Endodermal cell (in vitro differentiated cells): ENCODE data around the gene BUB3. TPM values are rescaled to one million over a fixed set of nuclear protein-coding genes. Genes with fewer than 3 reads are reported as not detected.
A peak's percentile ranks its signal among the peaks of the same experiment; 100 is the strongest.

ENCODE experiments used
- DNase-seq: peaks from one replicate; pipeline ENCODE4 v3.0.0-alpha.2; 2017
- H3K27ac ChIP-seq: 2 replicates; pipeline ENCODE4 v1.5.1; 2013; ENCODE audit warnings: mild to moderate bottlenecking, low read depth, low read length, moderate library complexity
- H3K27me3 ChIP-seq: 2 replicates; pipeline ENCODE4 v1.6.1; 2013; ENCODE audit warnings: mild to moderate bottlenecking, low read length, moderate library complexity; ENCODE audit not compliant: insufficient read depth, control insufficient read depth, poor library complexity, severe bottlenecking
- H3K36me3 ChIP-seq: 2 replicates; pipeline ENCODE4 v1.7.0; 2013; ENCODE audit warnings: mild to moderate bottlenecking, low read length, moderate library complexity; ENCODE audit not compliant: control insufficient read depth, insufficient read depth
- H3K4me1 ChIP-seq: one replicate; pipeline ENCODE4 v1.7.0; 2013; ENCODE audit warnings: low read length; ENCODE audit not compliant: control insufficient read depth, insufficient read depth
- H3K4me3 ChIP-seq: 2 replicates; pipeline ENCODE4 v1.5.1; 2013; ENCODE audit warnings: mild to moderate bottlenecking, low read length, moderate library complexity
- H3K9ac ChIP-seq: 2 replicates; pipeline ENCODE4 v1.6.1; 2013; ENCODE audit warnings: mild to moderate bottlenecking, low read length, moderate library complexity; ENCODE audit not compliant: poor library complexity, severe bottlenecking; ENCODE audit errors: extremely low read depth
- H3K9me3 ChIP-seq: 2 replicates; pipeline ENCODE4 v1.6.1; 2013; ENCODE audit warnings: mild to moderate bottlenecking, low read length, moderate library complexity; ENCODE audit not compliant: control insufficient read depth
- H3K27ac Mint-ChIP-seq: 2 replicates; pipeline ENCODE4 v1.8.0; 2020; ENCODE audit warnings: mixed read lengths
- H3K27me3 Mint-ChIP-seq: 2 replicates; pipeline ENCODE4 v1.8.0; 2021; ENCODE audit warnings: mild to moderate bottlenecking, mixed read lengths; ENCODE audit not compliant: insufficient read depth
- H3K36me3 Mint-ChIP-seq: 2 replicates; pipeline ENCODE4 v1.8.0; 2020; ENCODE audit warnings: low read depth, mixed read lengths
- H3K4me1 Mint-ChIP-seq: 2 replicates; pipeline ENCODE4 v1.8.0; 2020; ENCODE audit warnings: mixed read lengths
- H3K4me3 Mint-ChIP-seq: 2 replicates; pipeline ENCODE4 v1.8.0; 2020; ENCODE audit warnings: mild to moderate bottlenecking, moderate library complexity, mixed read lengths
- H3K9me3 Mint-ChIP-seq: 2 replicates; pipeline ENCODE4 v1.8.0; 2020; ENCODE audit warnings: mild to moderate bottlenecking, mixed read lengths
- CTCF ChIP-seq: fragments of 200-600 bp; sonication (generic); conservative IDR thresholded peaks from 2 replicates; pipeline ENCODE4 v1.5.0; 2021; ENCODE audit warnings: antibody characterized with exemption, mild to moderate bottlenecking
- WGBS, 2 experiments: methylation state at CpG; one replicate each; pipeline versions ENCODE4 v1.1.5 to v1.1.7; 2013; ENCODE audit warnings: missing lambda C conversion rate in 2 of 2, mixed read lengths in 1 of 2; ENCODE audit not compliant: insufficient coverage in 1 of 2, insufficient read length in 1 of 2; 5-methylcytosine and 5-hydroxymethylcytosine counted together
- total RNA-seq, 2 donors: library from RNA; stranded (reverse); fragmentation: NEBNext Ultra II Directional in 1 of 2; extraction: Animal tissue kit (Norgen Biotek cat#: 25700) in 1 of 2; gene quantifications; 2 replicates in 1 of 2; 3 replicates in 1 of 2; pipeline ENCODE4 v1.2.1, GENCODE V29; 2021

The BUB3 gene
- total RNA-seq, 2 donors from 2014 or later = 113 to 130 TPM

GRCh38 chr10:123164319-123164718 lies 10.1 kb downstream of the BUB3 start:
- H3K36me3 ChIP-seq = peaks cover 86% of the 10 kb centered on the region
- H3K4me3 Mint-ChIP-seq = no peak overlapping the region
- WGBS, 2 experiments = 96% methylated on average over 2 of the region's 2 CpGs; no CpG with 5 or more reads in 1 of the 2 experiments
- no peaks in the 10 kb centered on the region for H3K4me1 ChIP-seq
- DNase-seq = no peak
- TF ChIP-seq CTCF = no peak
- H3K9me3 Mint-ChIP-seq = no peaks in the 10 kb centered on the region
- H3K27ac ChIP-seq = no peak overlapping the region
- no peaks in the 10 kb centered on the region for H3K4me1 Mint-ChIP-seq
- H3K27me3 ChIP-seq = no peaks in the 10 kb centered on the region
- H3K9ac ChIP-seq = no peak overlapping the region
- H3K9me3 ChIP-seq = no peaks in the 10 kb centered on the region
- H3K4me3 ChIP-seq = no peak overlapping the region
- no peaks in the 10 kb centered on the region for H3K27me3 Mint-ChIP-seq
- H3K27ac Mint-ChIP-seq = no peak overlapping the region
- H3K36me3 Mint-ChIP-seq = peaks cover 56% of the 10 kb centered on the region

- H3K4me1 ChIP-seq = no peaks in the 10 kb centered on the region
- 88 to 90% methylated on average over 2 to 4 of the region's 4 CpGs for WGBS, 2 experiments
- no peaks in the 10 kb centered on the region for H3K9me3 Mint-ChIP-seq
- no peaks in the 10 kb centered on the region for H3K27me3 ChIP-seq
- DNase-seq = no peak
- H3K36me3 Mint-ChIP-seq = peaks cover 55% of the 10 kb centered on the region
- H3K4me3 Mint-ChIP-seq = no peak overlapping the region
- H3K36me3 ChIP-seq = peaks cover 81% of the 10 kb centered on the region
- H3K9me3 ChIP-seq = no peaks in the 10 kb centered on the region
- no peak overlapping the region for H3K27ac Mint-ChIP-seq
- no peaks in the 10 kb centered on the region for H3K4me1 Mint-ChIP-seq
- peak; percentile 56 for TF ChIP-seq CTCF
- no peak overlapping the region for H3K4me3 ChIP-seq
- no peaks in the 10 kb centered on the region for H3K27me3 Mint-ChIP-seq
- no peak overlapping the region for H3K27ac ChIP-seq
- H3K9ac ChIP-seq = no peak overlapping the region
These were observed 11.4 kb downstream of the BUB3 start for GRCh38 chr10:123165445-123166072.

GRCh38 chr10:123166618-123167017 lies 12.4 kb downstream of the BUB3 start:
- no peaks in the 10 kb centered on the region for H3K4me1 ChIP-seq
- WGBS, 2 experiments = 96 to 100% methylated on average over 2 of the region's 2 CpGs
- DNase-seq = no peak
- no peak for TF ChIP-seq CTCF
- Mint-ChIP-seq H3K4me3 (no peak overlapping the region), H3K4me1 (no peaks in the 10 kb centered on the region), H3K27me3 (no peaks in the 10 kb centered on the region), H3K9me3 (no peaks in the 10 kb centered on the region), H3K27ac (peak overlapping the region; percentile 32), H3K36me3 (peaks cover 47% of the 10 kb centered on the region)
- H3K9me3 ChIP-seq = no peaks in the 10 kb centered on the region
- H3K9ac ChIP-seq = no peak overlapping the region
- no peaks in the 10 kb centered on the region for H3K27me3 ChIP-seq
- peaks cover 70% of the 10 kb centered on the region for H3K36me3 ChIP-seq
- H3K27ac ChIP-seq = no peak overlapping the region
- H3K4me3 ChIP-seq = no peak overlapping the region
